Testis (tissue), 3 donors: Measurements from ENCODE around the gene PLK3. TPM values are rescaled to one million over a fixed set of nuclear protein-coding genes. Genes with fewer than 3 reads are reported as not detected.
A peak's percentile ranks its signal among the peaks of the same experiment; 100 is the strongest.

Experiments
- DNase-seq: peaks from one replicate; pipeline ENCODE4 v3.0.0-alpha.2; 2019
- H3K27ac ChIP-seq, 2 donors: fragments of 200-600 bp; sonication (generic); one replicate each; pipeline ENCODE4 v1.5.1; 2019
- H3K27me3 ChIP-seq: fragments of 200-600 bp; sonication (generic); one replicate; pipeline ENCODE4 v1.5.1; 2019
- H3K36me3 ChIP-seq: fragments of 200-600 bp; sonication (generic); one replicate; pipeline ENCODE4 v1.5.1; 2017; ENCODE audit warnings: low read depth; ENCODE audit errors: missing control alignments
- H3K4me1 ChIP-seq: fragments of 200-600 bp; sonication (generic); one replicate; pipeline ENCODE4 v1.5.1; 2019
- H3K4me3 ChIP-seq, 2 donors: fragments of 200-600 bp; sonication (generic); one replicate each; pipeline ENCODE4 v1.5.1; 2017 to 2019
- H3K9me3 ChIP-seq: fragments of 200-600 bp; sonication (generic); one replicate; pipeline ENCODE4 v1.5.1; 2017
- CTCF ChIP-seq, 3 experiments: fragments of 450-650 bp in 2 of 3; fragments of 200-600 bp in 1 of 3; sonication (generic) in 1 of 3; IDR thresholded peaks; one replicate each; pipeline ENCODE4 v1.5.1; 2016 to 2019; ENCODE audit warnings: antibody characterized with exemption in 3 of 3, mild to moderate bottlenecking in 2 of 3, moderate library complexity in 1 of 3
- POLR2A ChIP-seq: fragments of 450-650 bp; IDR thresholded peaks from one replicate; pipeline ENCODE4 v1.6.1; 2017; ENCODE audit warnings: antibody characterized with exemption, mild to moderate bottlenecking, moderate library complexity
- WGBS, 2 donors: methylation state at CpG; one replicate each; pipeline ENCODE4 v1.1.5; 2018; 5-methylcytosine and 5-hydroxymethylcytosine counted together
- intact Hi-C: fragments of 100-400 bp; cut with DNase I; formaldehyde crosslinking; loops from one replicate; pipeline ENCODE4 v1.15.1; 2023; ENCODE audit warnings: low total_unique reads
- polyA plus RNA-seq: library from polyadenylated mRNA; stranded (reverse); fragments of 350-450 nt; fragmentation: Illumina TruSeq; extraction: RNeasy Lipid Tissue Mini Kit (QIAGEN cat#74804); gene quantifications from one replicate; pipeline ENCODE4 v1.2.3, GENCODE V29; 2014; ENCODE audit warnings: low read depth, low replicate concordance; ENCODE audit not compliant: insufficient read depth
- total RNA-seq, 2 donors: library from RNA; depleted of rRNA; stranded (reverse); fragments of >200 nt; gene quantifications; one replicate each; pipeline ENCODE4 v1.2.3, GENCODE V29; 2016

PLK3 gene
- total and polyA plus RNA-seq, 3 donors from 2014 or later, result 7.2 to 17.2 (median 16.4) TPM

GRCh38 chr1:44802306-44803061 lies 2.3 kb downstream of the PLK3 start:
- TF ChIP-seq CTCF (IDR thresholded peaks at IDR 0.05) (no peak), POLR2A (no peak)
- Histone ChIP-seq H3K4me3 (no peak overlapping the region), H3K27ac (no peak overlapping the region), H3K36me3 (no peaks in the 10 kb centered on the region), H3K9me3 (no peaks in the 10 kb centered on the region), H3K4me1 (peaks cover 29% of the 10 kb centered on the region), H3K27me3 (no peaks in the 10 kb centered on the region)
- no peak for DNase-seq
- 84 to 85% methylated on average over 11 to 13 of the region's 13 CpGs for WGBS, 2 donors
- intact Hi-C loops, result no loop called here

GRCh38 chr1:44803062-44803311 lies 2.8 kb downstream of the PLK3 start:
- TF ChIP-seq CTCF (IDR thresholded peaks at IDR 0.05) (no peak), POLR2A (no peak)
- 83 to 90% methylated on average over 9 of the region's 9 CpGs for WGBS, 2 donors
- DNase-seq, result no peak
- H3K9me3 ChIP-seq, result no peaks in the 10 kb centered on the region
- no peaks in the 10 kb centered on the region for H3K27me3 ChIP-seq
- intact Hi-C loops, result no loop called here
- H3K36me3 ChIP-seq, result no peaks in the 10 kb centered on the region
- no peak overlapping the region for H3K27ac ChIP-seq
- H3K4me3 ChIP-seq, result no peak overlapping the region
- H3K4me1 ChIP-seq, result peaks cover 34% of the 10 kb centered on the region

- peaks cover 39% of the 10 kb centered on the region for H3K4me1 ChIP-seq
- TF ChIP-seq POLR2A, result no peak
- no peak for TF ChIP-seq CTCF (IDR thresholded peaks at IDR 0.05)
- H3K36me3 ChIP-seq, result no peaks in the 10 kb centered on the region
- H3K4me3 ChIP-seq, result no peak overlapping the region
- no peaks in the 10 kb centered on the region for H3K27me3 ChIP-seq
- no peak for DNase-seq
- intact Hi-C loops, result no loop called here
- WGBS, 2 donors, result 89 to 99% methylated on average over 13 of the region's 13 CpGs
- H3K9me3 ChIP-seq, result no peaks in the 10 kb centered on the region
- no peak overlapping the region for H3K27ac ChIP-seq
Measured at GRCh38 chr1:44803312-44804095, 3.3 kb downstream of the PLK3 start.

- peak overlapping the region; percentile 24 to 46 for H3K4me3 ChIP-seq
- H3K27me3 ChIP-seq, result no peaks in the 10 kb centered on the region
- DNase-seq, result no peak
- intact Hi-C loops, result no loop called here
- no peaks in the 10 kb centered on the region for H3K36me3 ChIP-seq
- H3K4me1 ChIP-seq, result peaks cover 55% of the 10 kb centered on the region
- H3K27ac ChIP-seq, result peak overlapping the region in 1 of 2 donors; percentile 95
- no peak for TF ChIP-seq POLR2A
- TF ChIP-seq CTCF (IDR thresholded peaks at IDR 0.05), result no peak
- H3K9me3 ChIP-seq, result no peaks in the 10 kb centered on the region
- 68 to 79% methylated on average over 9 to 20 of the region's 20 CpGs for WGBS, 2 donors
Measured at GRCh38 chr1:44805311-44806024, 5.3 kb downstream of the PLK3 start.
